SK-N-MC (cell line): Measurements from ENCODE around the gene CDKL1.
A peak's percentile ranks its signal among the peaks of the same experiment; 100 is the strongest.

ENCODE experiments used
- DNase-seq: peaks from one replicate; pipeline ENCODE4 v3.0.0-alpha.2; 2011; ENCODE audit warnings: low read depth, low spot score
- H3K27ac ChIP-seq: fragments of 200-600 bp; sonication (generic); 2 replicates; pipeline ENCODE4 v1.5.1; 2016; ENCODE audit warnings: mixed run types
- H3K36me3 ChIP-seq: fragments of 200-600 bp; sonication (generic); 2 replicates; pipeline ENCODE4 v1.6.1; 2017; ENCODE audit warnings: antibody characterized with exemption, low read length, mixed read lengths; ENCODE audit not compliant: insufficient read depth
- H3K4me3 ChIP-seq: fragments of 200-600 bp; sonication (generic); 2 replicates; pipeline ENCODE4 v1.5.1; 2016
- H3K9ac ChIP-seq: fragments of 200-600 bp; sonication (generic); 2 replicates; pipeline ENCODE4 v1.8.0; 2017; ENCODE audit warnings: mixed run types, mixed read lengths; ENCODE audit not compliant: insufficient read length
- H3K9me3 ChIP-seq: fragments of 200-600 bp; sonication (generic); 2 replicates; pipeline ENCODE4 v1.6.1; 2017; ENCODE audit warnings: low read depth, mild to moderate bottlenecking, antibody characterized with exemption, low read length, moderate library complexity, mixed read lengths
- EZH2 ChIP-seq: fragments of 200-600 bp; sonication (generic); IDR thresholded peaks from one replicate; pipeline ENCODE4 v1.6.1; 2017; ENCODE audit warnings: antibody characterized with exemption
- FOXP2 ChIP-seq: optimal IDR thresholded peaks from 2 replicates; pipeline ENCODE3; 2011; ENCODE audit warnings: mild to moderate bottlenecking, moderate library complexity; ENCODE audit not compliant: insufficient read depth; ENCODE audit errors: extremely low read length, control extremely low read depth
- POLR2AphosphoS5 ChIP-seq: IDR thresholded peaks from 2 replicates; pipeline ENCODE4 v1.6.1; 2012; ENCODE audit warnings: mild to moderate bottlenecking, low read depth, low read length, borderline replicate concordance

Gene CDKL1

GRCh38 chr14:50339178-50339804 lies 57.4 kb downstream of the CDKL1 start:
- Histone ChIP-seq H3K36me3 (no peaks in the 10 kb centered on the region), H3K9ac (no peak overlapping the region), H3K27ac (no peak overlapping the region), H3K4me3 (no peak overlapping the region), H3K9me3 (no peaks in the 10 kb centered on the region)
- no peak for DNase-seq
- TF ChIP-seq EZH2 (no peak), POLR2AphosphoS5 (no peak), FOXP2 (no peak)

DNA sequence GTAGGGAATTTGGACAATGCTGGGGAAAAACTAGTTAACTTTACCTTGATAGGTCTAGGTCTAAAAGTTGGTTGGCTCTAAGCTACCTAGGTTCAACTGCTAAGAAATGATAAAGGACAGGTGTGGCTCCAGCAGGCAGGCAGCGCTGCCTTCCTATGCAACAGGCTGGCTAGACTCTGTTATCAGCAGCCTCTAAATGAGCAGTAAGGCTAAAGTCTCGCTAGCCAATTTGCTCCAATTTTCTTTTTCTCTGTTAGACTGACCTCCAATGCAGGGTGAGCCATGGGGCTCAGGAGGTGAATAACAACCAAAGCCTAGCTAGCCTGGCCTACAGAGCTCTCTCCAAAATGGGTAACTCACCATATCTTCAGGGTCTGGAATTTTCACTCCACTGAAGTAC lies 58.1 kb downstream of the CDKL1 start:
- TF ChIP-seq POLR2AphosphoS5 (no peak), FOXP2 (no peak), EZH2 (no peak)
- no peak overlapping the region for H3K9ac ChIP-seq
- DNase-seq, result no peak
- H3K9me3 ChIP-seq, result no peaks in the 10 kb centered on the region
- no peaks in the 10 kb centered on the region for H3K36me3 ChIP-seq
- no peak overlapping the region for H3K4me3 ChIP-seq
- no peak overlapping the region for H3K27ac ChIP-seq

- no peak overlapping the region for H3K9ac ChIP-seq
- no peak for DNase-seq
- no peaks in the 10 kb centered on the region for H3K9me3 ChIP-seq
- peaks cover 14% of the 10 kb centered on the region; the same call in 1 of the 2 replicates for H3K36me3 ChIP-seq
- H3K27ac ChIP-seq, result peak overlapping the region; percentile 54
- H3K4me3 ChIP-seq, result no peak overlapping the region
- TF ChIP-seq EZH2 (no peak), FOXP2 (no peak), POLR2AphosphoS5 (no peak)
These were observed 60.5 kb downstream of the CDKL1 start for GRCh38 chr14:50335989-50336824.

GRCh38 chr14:50335389-50335788 lies 61.3 kb downstream of the CDKL1 start:
- no peaks in the 10 kb centered on the region for H3K9me3 ChIP-seq
- H3K27ac ChIP-seq, result no peak overlapping the region
- H3K4me3 ChIP-seq, result no peak overlapping the region
- no peak overlapping the region for H3K9ac ChIP-seq
- H3K36me3 ChIP-seq, result peaks cover 14% of the 10 kb centered on the region; the same call in 1 of the 2 replicates
- DNase-seq, result no peak
- TF ChIP-seq EZH2 (no peak), FOXP2 (no peak), POLR2AphosphoS5 (no peak)

DNA sequence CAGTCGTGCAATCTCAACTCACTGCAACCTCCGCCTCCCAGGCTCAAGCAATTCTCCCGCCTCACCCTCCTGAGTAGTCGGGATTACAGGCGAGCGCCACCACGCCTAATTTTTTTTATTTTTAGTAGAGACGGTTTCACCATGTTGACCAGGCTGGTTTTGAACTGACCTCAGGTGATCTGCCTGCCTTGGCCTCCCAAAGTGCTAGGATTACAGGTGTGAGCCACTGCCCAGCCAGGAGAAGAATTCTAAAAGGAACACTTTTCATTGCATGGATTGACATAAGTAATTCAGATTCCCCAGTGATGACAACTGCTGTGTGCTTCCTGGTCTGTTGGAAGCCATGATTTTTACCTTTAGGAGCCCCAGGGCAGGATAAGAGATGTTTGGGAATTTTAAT lies 62.5 kb downstream of the CDKL1 start:
- no peak overlapping the region for H3K27ac ChIP-seq

GRCh38 chr14:50333014-50333509 lies 63.6 kb downstream of the CDKL1 start:
- TF ChIP-seq POLR2AphosphoS5 (no peak), FOXP2 (no peak), EZH2 (no peak)
- Histone ChIP-seq H3K9me3 (no peaks in the 10 kb centered on the region), H3K4me3 (no peak overlapping the region), H3K27ac (no peak overlapping the region), H3K9ac (no peak overlapping the region), H3K36me3 (peaks cover 19% of the 10 kb centered on the region)
- DNase-seq, result no peak

More for the DNA sequence above, 62.5 kb downstream of the CDKL1 start:
- Histone ChIP-seq H3K36me3 (peaks cover 14% of the 10 kb centered on the region; the same call in 1 of the 2 replicates), H3K4me3 (no peak overlapping the region), H3K9ac (no peak overlapping the region), H3K9me3 (no peaks in the 10 kb centered on the region)
- TF ChIP-seq EZH2, result no peak
- no peak for TF ChIP-seq FOXP2
- TF ChIP-seq POLR2AphosphoS5, result no peak
- no peak for DNase-seq

DNA sequence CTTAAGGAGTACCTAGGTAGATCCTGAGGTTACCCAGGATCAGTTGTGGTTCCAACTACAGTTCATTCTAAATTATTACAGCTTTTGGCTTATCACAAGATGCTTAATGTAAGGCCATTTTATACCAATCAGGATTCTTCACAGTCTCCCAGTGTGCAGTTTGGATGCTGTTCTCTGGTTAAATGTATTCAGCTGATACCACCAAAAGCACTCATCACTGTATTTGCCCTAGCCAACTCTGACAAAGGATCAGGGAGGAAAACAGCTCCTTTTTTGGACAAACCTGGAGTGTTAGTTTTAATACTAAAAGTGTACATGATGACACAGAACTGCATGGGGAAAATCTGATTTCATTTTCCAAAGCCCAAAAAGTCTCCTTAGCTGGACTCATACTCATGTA lies 65.1 kb downstream of the CDKL1 start:
- Histone ChIP-seq H3K9ac (no peak overlapping the region), H3K36me3 (peaks cover 24% of the 10 kb centered on the region), H3K4me3 (no peak overlapping the region), H3K27ac (no peak overlapping the region), H3K9me3 (no peaks in the 10 kb centered on the region)
- no peak for DNase-seq
- TF ChIP-seq FOXP2 (no peak), POLR2AphosphoS5 (no peak), EZH2 (no peak)

DNA sequence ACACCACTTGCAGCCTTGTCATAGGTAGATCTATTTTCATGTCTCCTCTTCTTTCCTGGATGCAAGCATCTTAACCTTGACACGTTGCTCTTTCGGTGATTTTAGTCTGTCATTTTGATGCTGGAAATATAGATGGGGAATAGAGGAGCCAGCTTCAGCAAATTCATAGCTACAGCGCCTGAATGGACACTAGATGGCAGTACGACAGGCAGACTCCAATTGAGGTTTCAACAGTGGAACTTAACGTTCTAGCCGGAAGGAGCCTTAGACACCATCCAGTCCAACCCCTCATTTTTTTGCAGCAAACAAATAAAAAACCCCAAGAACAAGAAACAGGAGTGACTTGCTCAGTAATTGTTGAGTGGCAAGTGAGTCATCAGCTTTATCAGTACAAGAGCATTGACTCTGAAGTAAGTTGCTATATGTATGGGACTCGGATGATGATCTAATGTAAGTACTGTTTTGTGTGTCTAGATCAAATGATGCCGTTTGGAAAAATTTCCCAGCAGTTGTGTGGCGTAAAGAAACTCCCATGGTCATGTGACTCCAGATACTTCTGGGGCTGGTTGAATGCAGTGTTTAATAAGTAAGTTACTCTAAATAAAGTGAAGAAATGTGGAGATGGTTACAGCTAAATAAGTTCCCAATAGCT lies 75.5 kb downstream of the CDKL1 start:
- peaks cover 21% of the 10 kb centered on the region for H3K36me3 ChIP-seq
- TF ChIP-seq EZH2, result no peak
- no peak for TF ChIP-seq POLR2AphosphoS5
- TF ChIP-seq FOXP2, result no peak
- peak overlapping the region; percentile 79 for H3K4me3 ChIP-seq
- H3K27ac ChIP-seq, result peak overlapping the region; percentile 67
- peak overlapping the region; percentile 58 for H3K9ac ChIP-seq
- peak; percentile 77 for DNase-seq
- no peaks in the 10 kb centered on the region for H3K9me3 ChIP-seq
